GM18508 (cell line): ENCODE measurements around the gene TMEM178A.

ENCODE experiments used
- ATAC-seq: cut with Tn5 transposase; IDR thresholded peaks from one replicate; pipeline ENCODE4 v1.9.1; 2021; ENCODE audit warnings: moderate number of reproducible peaks; ENCODE audit not compliant: insufficient read depth, unreplicated experiment

The TMEM178A gene

GRCh38 chr2:39673018-39673417 lies 7.3 kb downstream of the TMEM178A start:
- ATAC-seq = no peak

GRCh38 chr2:39676342-39676741 lies 10.6 kb downstream of the TMEM178A start:
- no peak for ATAC-seq

- no peak for ATAC-seq
Measured at GRCh38 chr2:39678170-39678569, 12.5 kb downstream of the TMEM178A start.

GRCh38 chr2:39679805-39680204 lies 14.1 kb downstream of the TMEM178A start:
- no peak for ATAC-seq

- no peak for ATAC-seq
Measured at GRCh38 chr2:39682066-39682692, 16.5 kb downstream of the TMEM178A start.

- no peak for ATAC-seq
Measured at GRCh38 chr2:39683022-39683699, 17.4 kb downstream of the TMEM178A start.

- no peak for ATAC-seq
Measured at GRCh38 chr2:39684464-39684863, 18.7 kb downstream of the TMEM178A start.

- no peak for ATAC-seq
Measured at GRCh38 chr2:39685126-39685525, 19.4 kb downstream of the TMEM178A start.

- no peak for ATAC-seq
Measured at GRCh38 chr2:39686456-39686855, 20.7 kb downstream of the TMEM178A start.

- ATAC-seq = no peak
Measured at GRCh38 chr2:39688181-39688580, 22.5 kb downstream of the TMEM178A start.

- no peak for ATAC-seq
Measured at GRCh38 chr2:39689272-39689841, 23.6 kb downstream of the TMEM178A start.

- no peak for ATAC-seq
Measured at GRCh38 chr2:39689876-39690275, 24.2 kb downstream of the TMEM178A start.

- no peak for ATAC-seq
Measured at GRCh38 chr2:39693245-39693644, 27.5 kb downstream of the TMEM178A start.

- ATAC-seq = no peak
Measured at GRCh38 chr2:39696101-39696553, 30.4 kb downstream of the TMEM178A start.

- no peak for ATAC-seq
Measured at GRCh38 chr2:39696838-39697237, 31.1 kb downstream of the TMEM178A start.

GRCh38 chr2:39697454-39697853 lies 31.7 kb downstream of the TMEM178A start:
- ATAC-seq = no peak

GRCh38 chr2:39701137-39701536 lies 35.4 kb downstream of the TMEM178A start:
- ATAC-seq = no peak

GRCh38 chr2:39703181-39703872 lies 37.6 kb downstream of the TMEM178A start:
- ATAC-seq = no peak

GRCh38 chr2:39704540-39704939 lies 38.8 kb downstream of the TMEM178A start:
- no peak for ATAC-seq

GRCh38 chr2:39705638-39706037 lies 39.9 kb downstream of the TMEM178A start:
- ATAC-seq = no peak

- no peak for ATAC-seq
Measured at GRCh38 chr2:39706312-39706711, 40.6 kb downstream of the TMEM178A start.
